OCI-LY1 (cell line): Measurements from ENCODE around the gene LTBP2.

Source experiments
- H2AFZ ChIP-seq: fragments of 200-600 bp; sonication (generic), shearing (Covaris generic); 2 replicates; pipeline ENCODE4 v1.6.0; 2014; ENCODE audit warnings: antibody characterized with exemption, mild to moderate bottlenecking, low read length
- H3F3A ChIP-seq: fragments of 200-600 bp; sonication (generic), shearing (Covaris generic); 2 replicates; pipeline ENCODE4 v1.6.0; 2014; ENCODE audit warnings: mild to moderate bottlenecking, antibody characterized with exemption, low read length, moderate library complexity; ENCODE audit not compliant: insufficient read depth
- H3K27ac ChIP-seq: fragments of 200-600 bp; sonication (generic); 2 replicates; pipeline ENCODE4 v1.5.1; 2014; ENCODE audit warnings: low read length, mixed run types, mild to moderate bottlenecking, low read depth; ENCODE audit not compliant: poor library complexity, severe bottlenecking
- H3K27me3 ChIP-seq: fragments of 200-600 bp; sonication (generic); 2 replicates; pipeline ENCODE4 v1.6.0; 2014; ENCODE audit warnings: antibody characterized with exemption, mild to moderate bottlenecking, low read length, moderate library complexity; ENCODE audit not compliant: insufficient read depth
- H3K36me3 ChIP-seq: fragments of 200-600 bp; sonication (generic); 2 replicates; pipeline ENCODE4 v1.6.1; 2014; ENCODE audit warnings: mild to moderate bottlenecking, antibody characterized with exemption, low read length, moderate library complexity, mixed read lengths; ENCODE audit not compliant: insufficient read depth
- H3K4me1 ChIP-seq: fragments of 200-600 bp; sonication (generic); 2 replicates; pipeline ENCODE4 v1.5.1; 2014; ENCODE audit warnings: mild to moderate bottlenecking, low read length, moderate library complexity; ENCODE audit not compliant: insufficient read depth, severe bottlenecking
- H3K4me2 ChIP-seq: fragments of 200-600 bp; sonication (generic), shearing (Covaris generic); 2 replicates; pipeline ENCODE4 v1.6.1; 2014; ENCODE audit warnings: low read length
- H3K4me3 ChIP-seq: fragments of 200-600 bp; sonication (generic); 2 replicates; pipeline ENCODE4 v1.5.1; 2014; ENCODE audit warnings: low read length, low read depth, mild to moderate bottlenecking, mixed read lengths; ENCODE audit not compliant: poor library complexity, severe bottlenecking
- H3K79me2 ChIP-seq: fragments of 200-600 bp; shearing (Covaris generic); 2 replicates; pipeline ENCODE4 v1.6.1; 2016; ENCODE audit warnings: mixed run types, low read length, mixed read lengths; ENCODE audit not compliant: insufficient read depth
- H3K9ac ChIP-seq: fragments of 200-600 bp; sonication (generic), shearing (Covaris generic); 2 replicates; pipeline ENCODE4 v1.6.1; 2014; ENCODE audit warnings: mild to moderate bottlenecking, low read length, mixed read lengths
- H3K9me2 ChIP-seq: fragments of 200-600 bp; sonication (generic), shearing (Covaris generic); 2 replicates; pipeline ENCODE4 v1.6.1; 2014; ENCODE audit warnings: low read depth, mild to moderate bottlenecking, low read length, mixed read lengths
- H3K9me3 ChIP-seq: fragments of 200-600 bp; shearing (Covaris generic); 2 replicates; pipeline ENCODE4 v1.6.1; 2014; ENCODE audit warnings: low read length, mixed read lengths
- H4K20me1 ChIP-seq: fragments of 200-600 bp; sonication (generic), shearing (Covaris generic); 2 replicates; pipeline ENCODE4 v1.6.0; 2016; ENCODE audit warnings: mild to moderate bottlenecking, low read length; ENCODE audit not compliant: insufficient read depth
- EZH2 ChIP-seq: fragments of 200-600 bp; sonication (generic), shearing (Covaris generic); IDR thresholded peaks from 2 replicates; pipeline ENCODE4 v1.8.0; 2017; ENCODE audit warnings: borderline replicate concordance, mixed run types, mild to moderate bottlenecking, antibody characterized with exemption, low read length, moderate library complexity, mixed read lengths
- TF ChIP-seq, protein P1 (sequence below): fragments of 200-600 bp; sonication (generic), shearing (Covaris generic); IDR thresholded peaks from 2 replicates; pipeline ENCODE4 v1.5.1; 2017; ENCODE audit warnings: mild to moderate bottlenecking, antibody characterized with exemption, low read length, moderate library complexity, mixed read lengths

Gene LTBP2

DNA sequence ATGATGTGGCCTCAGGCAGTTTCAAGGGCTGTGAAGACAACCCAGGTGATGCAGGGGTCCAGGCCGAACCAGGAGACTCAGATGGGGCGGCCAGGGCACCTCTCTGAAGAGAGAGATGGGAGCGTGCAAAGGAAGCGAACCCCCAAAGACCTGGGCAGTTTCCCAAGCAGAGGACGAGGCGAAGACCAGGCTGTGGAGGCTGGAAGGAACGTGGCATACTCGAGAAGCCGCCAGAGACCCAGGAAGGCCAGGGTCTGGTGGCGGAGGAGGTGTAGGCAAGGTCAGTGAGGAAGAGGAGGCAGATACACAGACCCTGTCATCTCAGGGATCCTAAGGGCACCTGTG lies 24.7 kb downstream of the LTBP2 start:
- H3K36me3 ChIP-seq: no peaks in the 10 kb centered on the region
- H3K27ac ChIP-seq: no peak overlapping the region
- H3K4me2 ChIP-seq: no peak overlapping the region
- TF ChIP-seq EZH2: no peak
- TF ChIP-seq, protein P1, sequence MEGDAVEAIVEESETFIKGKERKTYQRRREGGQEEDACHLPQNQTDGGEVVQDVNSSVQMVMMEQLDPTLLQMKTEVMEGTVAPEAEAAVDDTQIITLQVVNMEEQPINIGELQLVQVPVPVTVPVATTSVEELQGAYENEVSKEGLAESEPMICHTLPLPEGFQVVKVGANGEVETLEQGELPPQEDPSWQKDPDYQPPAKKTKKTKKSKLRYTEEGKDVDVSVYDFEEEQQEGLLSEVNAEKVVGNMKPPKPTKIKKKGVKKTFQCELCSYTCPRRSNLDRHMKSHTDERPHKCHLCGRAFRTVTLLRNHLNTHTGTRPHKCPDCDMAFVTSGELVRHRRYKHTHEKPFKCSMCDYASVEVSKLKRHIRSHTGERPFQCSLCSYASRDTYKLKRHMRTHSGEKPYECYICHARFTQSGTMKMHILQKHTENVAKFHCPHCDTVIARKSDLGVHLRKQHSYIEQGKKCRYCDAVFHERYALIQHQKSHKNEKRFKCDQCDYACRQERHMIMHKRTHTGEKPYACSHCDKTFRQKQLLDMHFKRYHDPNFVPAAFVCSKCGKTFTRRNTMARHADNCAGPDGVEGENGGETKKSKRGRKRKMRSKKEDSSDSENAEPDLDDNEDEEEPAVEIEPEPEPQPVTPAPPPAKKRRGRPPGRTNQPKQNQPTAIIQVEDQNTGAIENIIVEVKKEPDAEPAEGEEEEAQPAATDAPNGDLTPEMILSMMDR: no peak
- no peaks in the 10 kb centered on the region for H3K9me3 ChIP-seq
- H3K9ac ChIP-seq: no peak overlapping the region
- no peaks in the 10 kb centered on the region for H3K4me1 ChIP-seq
- no peaks in the 10 kb centered on the region for H3K27me3 ChIP-seq
- no peaks in the 10 kb centered on the region for H3K79me2 ChIP-seq
- no peaks in the 10 kb centered on the region for H3K9me2 ChIP-seq
- H3K4me3 ChIP-seq: no peak overlapping the region
- H3F3A ChIP-seq: no peaks in the 10 kb centered on the region
- H4K20me1 ChIP-seq: no peaks in the 10 kb centered on the region
- H2AFZ ChIP-seq: no peak overlapping the region

DNA sequence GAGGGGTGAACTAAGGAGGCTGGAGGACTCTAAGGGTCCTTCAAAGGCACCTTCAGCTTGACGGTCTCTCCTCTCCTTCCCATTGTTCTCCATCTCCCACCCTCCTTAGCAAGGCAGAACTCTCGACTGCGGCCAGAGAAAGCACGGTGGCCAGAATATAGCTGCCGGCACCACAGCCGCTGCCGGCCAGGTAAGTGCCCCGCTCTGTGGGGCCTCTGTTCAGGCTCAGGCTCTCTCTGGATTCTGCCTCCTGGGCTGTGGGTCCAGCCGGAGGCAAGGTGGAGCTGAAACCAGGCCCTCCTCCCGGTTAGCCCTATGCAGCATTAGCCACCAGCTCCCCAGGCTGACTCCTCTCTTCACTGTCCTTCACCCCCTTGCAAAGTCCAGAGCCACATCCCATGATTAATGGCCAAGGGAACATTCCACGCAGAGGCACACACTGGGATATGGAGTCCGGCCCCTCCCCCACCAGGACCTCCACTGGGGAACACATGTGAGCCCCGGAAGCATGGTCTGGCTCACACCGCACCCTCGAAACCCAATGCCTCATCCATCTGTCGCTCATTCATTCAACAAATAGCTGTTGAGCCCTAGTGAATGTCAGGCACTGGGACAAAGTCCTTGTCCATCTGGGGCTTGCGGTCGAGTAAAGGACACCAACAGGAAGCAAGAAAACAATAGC lies 25.2 kb downstream of the LTBP2 start:
- no peak overlapping the region for H2AFZ ChIP-seq
- H3K4me1 ChIP-seq: no peaks in the 10 kb centered on the region
- H3K9me3 ChIP-seq: no peaks in the 10 kb centered on the region
- no peak overlapping the region for H3K9ac ChIP-seq
- no peak overlapping the region for H3K27ac ChIP-seq
- no peaks in the 10 kb centered on the region for H4K20me1 ChIP-seq
- no peaks in the 10 kb centered on the region for H3K9me2 ChIP-seq
- no peak overlapping the region for H3K4me3 ChIP-seq
- H3K27me3 ChIP-seq: no peaks in the 10 kb centered on the region
- no peak for TF ChIP-seq EZH2
- TF ChIP-seq, protein P1: no peak
- no peaks in the 10 kb centered on the region for H3K79me2 ChIP-seq
- H3F3A ChIP-seq: no peaks in the 10 kb centered on the region
- no peaks in the 10 kb centered on the region for H3K36me3 ChIP-seq
- no peak overlapping the region for H3K4me2 ChIP-seq

DNA sequence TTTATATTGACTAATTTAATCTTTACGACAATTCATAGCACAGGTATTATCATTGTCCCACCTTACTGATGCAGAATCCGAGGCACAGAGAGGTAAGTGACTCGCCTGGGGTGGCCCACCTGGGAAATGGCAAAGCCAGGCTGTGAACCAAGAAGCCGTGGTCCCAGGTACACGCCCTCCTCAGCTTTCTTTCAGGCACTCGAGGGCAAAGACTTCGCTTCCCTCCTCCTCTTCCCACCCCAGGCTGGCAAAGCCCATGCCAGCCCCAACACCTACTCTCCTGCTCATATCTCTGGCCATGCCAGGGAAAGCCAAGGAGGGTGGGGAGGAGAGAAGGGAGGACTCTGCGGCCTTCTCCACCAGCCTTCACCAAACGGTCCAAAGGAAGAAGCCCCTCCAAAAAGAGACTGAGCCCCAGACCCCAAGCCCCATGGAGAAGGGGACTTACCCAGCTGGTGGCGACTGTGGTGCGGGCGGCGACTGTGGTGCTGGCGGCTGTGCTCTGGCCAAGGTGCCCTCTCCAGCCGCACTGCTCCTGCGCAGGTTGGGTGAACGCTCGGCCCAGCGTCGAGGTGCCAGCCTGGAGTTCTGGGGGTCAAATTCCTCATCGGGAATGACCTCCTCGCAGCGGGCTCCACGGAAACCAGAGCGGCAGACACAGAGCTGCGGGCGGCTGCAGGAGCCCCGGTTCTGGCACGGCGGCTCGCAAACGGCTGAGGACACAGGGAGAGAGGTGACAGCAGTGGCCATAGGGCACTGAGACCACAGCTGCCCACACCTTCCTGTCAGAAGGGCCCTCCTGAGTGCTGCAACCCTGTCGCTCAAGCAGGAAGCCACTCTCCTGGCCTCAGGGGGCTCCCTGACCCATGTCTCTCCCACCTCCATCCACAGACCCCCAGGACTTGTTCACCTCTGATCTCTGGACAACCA lies 26.4 kb downstream of the LTBP2 start:
- Histone ChIP-seq H3F3A (no peaks in the 10 kb centered on the region), H3K4me1 (no peaks in the 10 kb centered on the region), H3K4me2 (no peak overlapping the region)

More for the DNA sequence above, 26.4 kb downstream of the LTBP2 start:
- Histone ChIP-seq H3K27ac (no peak overlapping the region), H4K20me1 (no peaks in the 10 kb centered on the region), H3K9ac (no peak overlapping the region), H2AFZ (no peak overlapping the region), H3K79me2 (no peaks in the 10 kb centered on the region), H3K27me3 (no peaks in the 10 kb centered on the region), H3K36me3 (no peaks in the 10 kb centered on the region), H3K9me3 (no peaks in the 10 kb centered on the region), H3K4me3 (no peak overlapping the region), H3K9me2 (no peaks in the 10 kb centered on the region)
- TF ChIP-seq EZH2: no peak
- TF ChIP-seq, protein P1: no peak
